ENCODE results near the gene CYP2W1.
A peak's percentile ranks its signal among the peaks of the same experiment; 100 is the strongest.

Gene CYP2W1

DNA sequence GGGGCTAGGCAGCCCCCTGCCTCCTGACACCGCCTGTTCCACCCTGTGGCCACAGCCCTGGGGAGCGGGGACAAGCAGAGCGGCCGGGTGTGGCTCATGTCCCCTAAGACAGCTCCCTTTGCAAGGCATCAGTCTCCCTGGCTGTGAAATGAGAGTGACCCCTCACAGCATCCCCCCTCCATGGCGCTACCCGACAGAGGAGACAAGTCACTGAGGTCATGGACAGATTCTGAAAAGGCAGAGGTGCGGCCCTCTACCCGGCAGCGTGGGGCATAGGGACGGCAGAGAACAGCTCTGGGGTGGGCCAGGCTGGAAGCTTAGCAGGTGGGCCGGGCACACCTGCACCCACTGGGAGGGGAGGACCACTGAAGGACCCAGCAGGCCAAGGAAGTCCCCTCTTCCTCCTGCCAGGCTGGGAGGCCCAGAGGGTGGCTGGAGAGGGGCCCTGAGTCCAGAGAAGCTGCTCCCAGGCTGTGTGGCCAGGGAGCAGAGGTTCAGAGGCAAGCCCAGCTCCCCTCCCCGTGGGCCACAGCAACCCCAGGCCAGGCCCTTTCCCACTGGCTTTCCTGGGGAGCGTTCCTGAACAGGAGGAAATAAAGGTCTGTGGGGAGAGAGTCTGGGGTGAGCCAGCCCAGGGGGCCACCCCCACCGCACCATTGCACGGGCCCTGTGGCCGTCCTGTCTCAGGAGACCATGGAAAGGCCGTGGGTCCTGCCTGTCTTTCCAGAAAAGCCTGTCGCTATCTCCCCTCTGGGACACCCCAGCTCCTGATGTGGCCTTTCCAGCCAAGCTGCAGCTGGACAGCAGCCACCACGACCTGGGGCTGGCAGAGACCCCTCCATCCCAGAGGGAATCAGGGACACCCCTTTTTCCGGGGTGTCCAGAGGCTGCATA, 30.2 kb upstream of the CYP2W1 start:
- H3K27me3 ChIP-seq (ENCODE audit: control insufficient read depth, insufficient read depth, low read length): no peaks in the 10 kb centered on the region
- TF ChIP-seq, protein P1, sequence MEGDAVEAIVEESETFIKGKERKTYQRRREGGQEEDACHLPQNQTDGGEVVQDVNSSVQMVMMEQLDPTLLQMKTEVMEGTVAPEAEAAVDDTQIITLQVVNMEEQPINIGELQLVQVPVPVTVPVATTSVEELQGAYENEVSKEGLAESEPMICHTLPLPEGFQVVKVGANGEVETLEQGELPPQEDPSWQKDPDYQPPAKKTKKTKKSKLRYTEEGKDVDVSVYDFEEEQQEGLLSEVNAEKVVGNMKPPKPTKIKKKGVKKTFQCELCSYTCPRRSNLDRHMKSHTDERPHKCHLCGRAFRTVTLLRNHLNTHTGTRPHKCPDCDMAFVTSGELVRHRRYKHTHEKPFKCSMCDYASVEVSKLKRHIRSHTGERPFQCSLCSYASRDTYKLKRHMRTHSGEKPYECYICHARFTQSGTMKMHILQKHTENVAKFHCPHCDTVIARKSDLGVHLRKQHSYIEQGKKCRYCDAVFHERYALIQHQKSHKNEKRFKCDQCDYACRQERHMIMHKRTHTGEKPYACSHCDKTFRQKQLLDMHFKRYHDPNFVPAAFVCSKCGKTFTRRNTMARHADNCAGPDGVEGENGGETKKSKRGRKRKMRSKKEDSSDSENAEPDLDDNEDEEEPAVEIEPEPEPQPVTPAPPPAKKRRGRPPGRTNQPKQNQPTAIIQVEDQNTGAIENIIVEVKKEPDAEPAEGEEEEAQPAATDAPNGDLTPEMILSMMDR (IDR thresholded peaks at IDR 0.05): no peak
- H2AFZ ChIP-seq: peak overlapping the region; percentile 84
- H3K9me3 ChIP-seq (ENCODE audit: control insufficient read depth, low read length): no peaks in the 10 kb centered on the region
- peak overlapping the region; percentile 74 for H3K27ac ChIP-seq
- no peaks in the 10 kb centered on the region for H3K36me3 ChIP-seq (ENCODE audit: control insufficient read depth, insufficient read depth, low read length)
- H3K4me3 ChIP-seq (ENCODE audit: low read depth, low read length): peak overlapping the region; percentile 50
- H3K4me1 ChIP-seq: peaks cover 10% of the 10 kb centered on the region
- peak overlapping the region; percentile 61 for H3K9ac ChIP-seq
- H3K79me2 ChIP-seq: peaks cover 40% of the 10 kb centered on the region
- peak overlapping the region; percentile 72 for H3K4me2 ChIP-seq (ENCODE audit: low read length)

DNA sequence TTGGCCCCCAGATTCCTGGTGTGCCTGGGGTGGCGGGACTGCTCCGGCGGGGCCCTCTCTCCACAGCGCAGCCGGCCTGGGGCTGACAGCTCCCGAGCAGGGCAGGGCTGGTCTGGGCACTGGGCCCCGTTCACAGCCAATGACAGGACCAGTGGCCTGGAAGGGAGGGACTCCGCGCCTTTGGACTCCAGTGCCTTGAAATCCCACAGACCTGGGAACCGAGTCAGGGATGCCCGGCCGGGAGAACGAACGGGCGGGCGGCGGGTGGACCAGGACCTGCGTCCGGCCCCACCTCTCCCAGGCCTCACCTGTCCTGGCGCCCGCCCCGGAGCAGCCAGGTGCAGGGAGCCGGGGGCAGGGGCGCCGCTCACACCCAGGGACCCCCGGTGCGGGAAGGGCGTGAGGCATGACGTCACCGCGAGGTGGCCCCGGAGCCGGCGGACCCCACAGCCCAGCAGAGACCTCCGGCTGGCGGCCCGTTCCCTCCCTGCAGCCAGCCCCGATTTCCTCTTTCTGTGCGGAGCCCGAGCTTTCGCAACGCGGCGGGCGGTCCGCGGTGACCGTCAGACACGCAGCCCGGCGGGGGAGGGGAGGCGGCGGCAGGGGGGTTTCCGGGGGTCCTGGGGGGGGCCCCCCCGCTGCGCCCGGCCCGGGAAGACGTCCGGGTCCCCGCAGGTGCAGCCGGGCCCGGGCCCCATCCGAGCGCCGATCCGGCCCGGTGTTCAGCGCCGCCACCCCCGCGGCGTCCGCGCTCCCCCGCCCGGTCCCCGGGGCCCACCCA, 29.2 kb upstream of the CYP2W1 start:
- H3K4me2 ChIP-seq (ENCODE audit: low read length): peak overlapping the region; percentile 72
- no peaks in the 10 kb centered on the region for H3K36me3 ChIP-seq (ENCODE audit: control insufficient read depth, insufficient read depth, low read length)
- peak overlapping the region; percentile 50 for H3K4me3 ChIP-seq (ENCODE audit: low read depth, low read length)
- H3K9me3 ChIP-seq (ENCODE audit: control insufficient read depth, low read length): no peaks in the 10 kb centered on the region
- peak overlapping the region; percentile 74 for H3K27ac ChIP-seq
- H3K27me3 ChIP-seq (ENCODE audit: control insufficient read depth, insufficient read depth, low read length): no peaks in the 10 kb centered on the region
- H3K9ac ChIP-seq: peak overlapping the region; percentile 61
- H3K4me1 ChIP-seq: peaks cover 10% of the 10 kb centered on the region
- peaks cover 30% of the 10 kb centered on the region for H3K79me2 ChIP-seq
- H2AFZ ChIP-seq: peak overlapping the region; percentile 84
- TF ChIP-seq, protein P1 (IDR thresholded peaks at IDR 0.05): no peak

- Histone ChIP-seq H3K9ac (peak within 1 kb of the TSS; percentile 61), H2AFZ (peak within 1 kb of the TSS; percentile 84), H3K4me2 (ENCODE audit: low read length) (peak within 1 kb of the TSS; percentile 72), H3K27me3 (ENCODE audit: control insufficient read depth, insufficient read depth, low read length) (no peaks in the 10 kb centered on the region), H3K27ac (peak within 1 kb of the TSS; percentile 74), H3K36me3 (ENCODE audit: control insufficient read depth, insufficient read depth, low read length) (no peaks in the 10 kb centered on the region), H3K79me2 (peaks cover 22% of the 10 kb centered on the region), H3K9me3 (ENCODE audit: control insufficient read depth, low read length) (no peaks in the 10 kb centered on the region), H3K4me1 (peaks cover 10% of the 10 kb centered on the region), H3K4me3 (ENCODE audit: low read depth, low read length) (peak within 1 kb of the TSS; percentile 50)
- TF ChIP-seq, protein P1 (IDR thresholded peaks at IDR 0.05): no peak
Observed at GRCh38 chr7:954330-955238, 28.4 kb upstream of the CYP2W1 start, which contains the start of gene ADAP1. Gene ADAP1, minus strand, starts transcription at chr7:954680. Its CDS starts 203 bp downstream, at chr7:954477.

- Histone ChIP-seq H3K4me2 (ENCODE audit: low read length) (no peak overlapping the region), H3K4me1 (peaks cover 18% of the 10 kb centered on the region), H3K9ac (no peak overlapping the region), H3K79me2 (peaks cover 15% of the 10 kb centered on the region), H3K27ac (no peak overlapping the region), H3K9me3 (ENCODE audit: control insufficient read depth, low read length) (no peaks in the 10 kb centered on the region), H2AFZ (no peak overlapping the region), H3K27me3 (ENCODE audit: control insufficient read depth, insufficient read depth, low read length) (no peaks in the 10 kb centered on the region), H3K36me3 (ENCODE audit: control insufficient read depth, insufficient read depth, low read length) (no peaks in the 10 kb centered on the region), H3K4me3 (ENCODE audit: low read depth, low read length) (no peak overlapping the region)
- TF ChIP-seq, protein P1 (IDR thresholded peaks at IDR 0.05): no peak
Observed at GRCh38 chr7:956031-956430, 26.9 kb upstream of the CYP2W1 start.
